NCI-H187 treated with DMSO at 0.1 percent for 48 hours (cell line): ENCODE results near the gene SPHK1.

ENCODE experiments used
- DNase-seq: peaks from one replicate; lab custom pipeline; 2025; lab: John Stamatoyannopoulos, UW

SPHK1 gene

GRCh38 chr17:76384987-76385891 lies 830 bp downstream of the SPHK1 start:
- no peak for DNase-seq

GRCh38 chr17:76385892-76386786 lies 1.7 kb downstream of the SPHK1 start:
- DNase-seq, result no peak

- DNase-seq, result no peak
Observed at GRCh38 chr17:76386966-76387765, 2.8 kb downstream of the SPHK1 start.

DNA sequence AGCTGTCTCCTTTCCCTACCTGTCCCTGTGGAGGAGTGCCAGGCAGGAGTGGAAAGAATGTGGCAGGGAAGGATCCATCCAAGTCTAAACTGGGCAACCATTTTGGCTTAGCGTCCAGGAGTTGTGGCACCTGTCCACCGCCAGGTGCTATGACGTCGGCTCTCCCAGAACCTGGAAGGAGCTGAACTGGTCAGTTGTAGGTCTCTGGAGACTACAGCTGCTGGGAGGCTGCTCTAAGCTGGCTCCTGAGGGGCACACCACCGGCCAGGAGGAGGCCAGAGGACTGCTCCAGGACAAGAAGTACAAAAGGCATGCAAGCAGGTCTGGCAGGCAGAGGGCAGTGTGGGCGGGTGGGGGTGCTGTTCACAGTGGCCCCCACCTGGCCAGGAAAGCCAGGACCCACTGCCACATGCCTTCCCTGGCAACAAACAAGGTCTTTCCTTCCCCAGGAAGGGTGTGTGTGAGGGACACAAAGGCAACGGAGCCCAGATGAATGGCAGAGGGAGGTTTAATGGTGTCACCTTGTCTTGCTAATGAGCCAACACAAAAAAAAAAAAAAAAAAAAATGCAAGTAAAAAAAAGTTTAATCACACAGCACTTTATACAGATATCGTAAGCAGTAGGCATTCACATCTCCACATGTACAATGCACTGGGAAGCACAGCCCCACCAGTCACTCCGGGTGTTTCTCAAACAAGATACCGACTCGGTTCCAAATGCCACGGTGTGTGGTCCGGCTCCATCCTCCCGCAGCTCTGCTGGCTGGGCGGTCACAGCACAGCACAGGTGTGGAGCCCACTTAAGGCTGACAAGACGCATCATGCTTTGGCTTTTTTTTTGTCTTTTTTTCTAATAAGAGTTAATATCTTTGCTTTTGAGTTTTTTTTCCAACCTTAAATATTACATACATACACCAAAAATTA lies 4.8 kb downstream of the SPHK1 start:
- DNase-seq, result no peak

DNA sequence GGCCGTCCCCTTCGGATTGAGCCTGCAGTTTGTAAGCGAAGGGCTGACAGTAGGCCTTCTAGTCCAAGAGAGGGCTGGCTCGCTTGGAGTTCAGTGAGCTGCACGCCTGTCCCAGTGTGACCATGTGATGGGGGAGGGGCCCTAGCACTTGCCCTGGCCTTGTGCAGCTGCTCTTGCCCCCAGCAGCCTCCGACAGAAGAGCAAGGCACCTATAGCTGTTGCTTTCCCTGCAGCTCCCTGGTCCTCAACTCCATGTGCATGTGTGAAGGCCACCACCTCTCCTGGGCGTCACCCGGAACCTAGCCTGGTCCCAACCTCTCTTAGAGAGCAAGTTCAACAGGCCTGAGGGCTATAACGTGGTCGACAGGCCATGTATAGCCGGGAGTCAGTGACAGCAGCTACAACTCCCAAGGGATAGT lies 5.6 kb downstream of the SPHK1 start:
- DNase-seq, result no peak

GRCh38 chr17:76391200-76391715 lies 6.8 kb downstream of the SPHK1 start:
- no peak for DNase-seq

DNA sequence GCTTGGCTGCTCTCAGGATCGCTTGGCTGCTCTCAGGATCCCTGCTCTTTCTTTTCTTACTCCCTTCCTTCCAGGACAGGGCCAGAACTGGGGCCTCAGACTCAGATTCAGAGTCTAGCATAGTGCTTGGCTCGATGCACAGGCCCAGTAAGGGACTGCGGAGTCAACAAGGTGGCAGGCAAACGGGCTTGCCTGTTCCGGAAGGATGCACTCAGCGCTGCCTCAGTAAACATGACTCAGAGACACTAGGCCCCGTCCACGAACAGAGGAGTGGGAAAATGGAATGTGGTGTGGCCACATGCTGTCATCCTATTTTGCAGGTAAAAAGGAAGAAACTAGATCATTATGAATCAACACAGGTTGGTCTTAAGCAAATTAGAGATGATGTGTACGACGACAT lies 9.8 kb downstream of the SPHK1 start:
- DNase-seq, result no peak

- DNase-seq, result no peak
Observed at GRCh38 chr17:76395980-76396379, 11.6 kb downstream of the SPHK1 start.

DNA sequence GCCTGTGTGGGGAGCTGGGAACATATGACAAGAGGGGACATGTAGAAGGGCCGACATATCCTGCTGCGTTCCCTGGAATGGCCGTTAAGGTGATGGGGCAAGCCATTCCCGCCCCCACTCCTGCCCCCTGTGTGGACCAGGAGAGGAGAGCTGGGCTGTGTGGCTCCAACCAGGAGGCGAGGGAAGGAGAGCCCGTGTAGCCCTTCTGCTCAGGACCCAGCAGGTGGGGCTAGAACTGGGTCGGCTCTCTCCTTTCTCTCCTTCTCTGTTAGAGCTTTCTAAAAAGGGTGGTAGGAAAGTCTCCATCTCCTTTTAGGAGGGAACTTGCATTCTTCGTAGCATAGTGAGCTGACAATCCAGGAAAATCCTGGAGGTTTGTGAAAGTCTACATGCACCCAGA lies 12.8 kb downstream of the SPHK1 start:
- no peak for DNase-seq

- no peak for DNase-seq
Observed at GRCh38 chr17:76397687-76398522, 13.5 kb downstream of the SPHK1 start.

DNA sequence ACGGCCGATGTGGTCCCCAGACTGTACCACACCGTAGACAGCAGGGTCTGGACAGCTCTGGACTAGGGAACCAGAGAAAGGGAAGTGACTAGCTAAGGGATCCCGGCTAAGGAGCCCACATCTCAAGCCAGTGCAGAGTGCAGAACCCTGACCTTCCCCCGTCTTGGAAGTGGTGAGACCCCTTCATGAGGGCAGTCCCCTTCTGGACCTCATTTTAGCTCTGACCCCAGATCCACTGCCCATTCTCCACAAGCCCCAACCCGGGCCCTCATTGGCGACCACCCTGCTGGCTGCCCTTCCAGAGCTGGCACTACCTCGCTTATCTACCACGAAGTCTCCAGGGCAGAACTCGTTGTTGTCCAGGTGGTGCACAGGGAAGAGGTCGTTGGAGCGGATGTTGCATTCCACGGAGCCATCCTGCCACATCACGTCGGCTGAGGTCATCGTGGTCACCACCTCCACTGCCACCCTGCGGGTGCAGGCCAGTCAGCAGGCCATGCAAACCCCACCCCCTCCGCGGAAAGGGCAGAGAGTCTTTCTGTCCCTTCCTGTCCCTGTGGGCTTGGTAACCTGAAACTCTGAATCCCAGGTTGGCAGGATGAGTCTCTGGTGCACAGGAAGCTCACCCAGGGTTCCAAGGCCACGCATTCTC lies 14.2 kb downstream of the SPHK1 start:
- DNase-seq, result no peak

DNA sequence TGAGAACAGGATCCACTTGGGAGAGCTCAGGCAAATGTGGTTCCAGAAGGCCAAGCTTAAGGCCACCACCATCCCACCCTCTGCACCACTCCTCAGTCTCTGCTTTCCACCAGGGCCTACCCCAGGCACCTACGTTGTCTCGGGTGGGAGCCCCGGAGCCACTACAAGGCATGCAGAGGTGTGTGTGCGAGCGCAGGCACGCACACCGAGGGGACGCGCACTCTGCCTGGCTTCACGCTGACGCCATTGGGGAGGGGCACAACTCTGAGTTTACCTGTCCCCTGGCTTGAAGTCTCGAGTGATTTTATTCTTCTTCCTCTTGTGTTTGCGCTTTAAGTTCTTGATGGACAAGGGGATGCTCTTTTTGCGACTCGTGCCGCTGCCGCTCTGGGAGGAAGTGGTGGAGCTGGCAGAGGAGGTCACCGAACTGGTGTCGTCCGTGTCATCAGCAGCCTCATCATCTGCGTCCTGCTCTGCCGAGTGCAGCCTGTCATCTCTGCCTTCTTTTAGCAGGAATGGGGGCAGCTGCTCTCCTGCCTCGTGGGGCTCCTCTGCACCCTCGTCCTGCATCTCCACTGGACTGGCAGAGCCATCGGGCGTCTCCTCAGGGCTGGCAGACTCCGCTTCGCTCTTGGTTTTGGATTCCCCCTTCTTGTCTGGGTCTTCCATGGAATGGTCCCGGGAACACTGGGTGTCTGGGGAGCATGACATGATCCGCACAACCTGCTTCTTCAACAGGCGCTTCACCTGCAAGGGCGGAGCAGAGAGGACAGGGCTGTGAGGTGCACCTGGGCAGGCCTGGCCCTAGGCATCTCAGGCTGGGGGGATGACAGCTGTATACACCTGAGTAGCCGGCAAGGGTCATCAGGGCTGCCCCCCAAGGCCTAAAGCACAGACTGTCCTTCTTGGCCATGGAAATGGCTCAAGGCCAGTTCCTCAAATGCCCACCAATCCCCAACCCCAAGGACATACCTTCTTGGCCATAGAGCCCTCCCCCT lies 15.1 kb downstream of the SPHK1 start:
- DNase-seq, result no peak

GRCh38 chr17:76402711-76403110 lies 18.3 kb downstream of the SPHK1 start:
- no peak for DNase-seq

DNA sequence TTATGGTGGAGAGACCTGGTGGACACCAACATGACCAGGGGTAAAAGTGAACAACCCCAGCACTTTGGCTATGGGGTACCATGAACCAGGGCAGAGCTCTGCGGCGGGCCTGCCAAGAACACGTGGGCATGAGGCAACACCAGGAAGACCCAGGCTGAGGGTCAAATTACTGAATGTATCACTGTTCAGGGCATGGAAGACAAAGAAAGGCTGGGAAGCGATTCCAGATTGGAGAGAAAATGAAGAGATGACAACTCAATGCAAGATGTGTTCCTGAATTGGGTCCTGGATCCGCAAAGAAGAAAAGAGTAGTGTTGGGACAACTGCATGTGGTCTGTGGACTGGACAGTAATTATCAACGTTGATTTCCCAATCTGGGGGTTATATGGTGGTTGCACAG lies 19.8 kb downstream of the SPHK1 start:
- DNase-seq, result no peak

- DNase-seq, result no peak
Observed at GRCh38 chr17:76404976-76405563, 20.7 kb downstream of the SPHK1 start.

DNA sequence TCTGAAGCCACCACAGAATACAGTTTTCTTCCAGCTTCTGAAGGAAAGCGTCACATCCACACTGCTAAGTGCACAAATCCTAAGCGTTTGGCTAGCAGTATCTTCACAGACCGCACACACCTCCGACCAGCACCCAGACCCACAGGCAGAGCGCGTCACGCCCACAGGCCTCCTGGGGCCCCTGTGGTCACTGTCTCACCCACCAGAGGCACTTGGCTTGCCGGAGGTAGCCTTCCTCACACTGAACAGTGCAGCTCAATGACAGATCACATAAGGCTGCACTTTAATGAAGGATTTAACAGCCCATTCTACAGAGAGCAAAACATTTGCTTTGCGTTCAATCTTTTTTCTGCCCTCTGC lies 21.2 kb downstream of the SPHK1 start:
- no peak for DNase-seq

GRCh38 chr17:76405967-76406647 lies 21.7 kb downstream of the SPHK1 start:
- DNase-seq, result peak; percentile 53
